Fibroblast of pulmonary artery (primary cell): Measurements from ENCODE around the gene EGFR.

Experiments used
- DNase-seq: peaks from one replicate; pipeline ENCODE4 v3.0.0-alpha.2; 2010; ENCODE audit warnings: low read depth
- H3K4me3 ChIP-seq: replicated peaks from 2 replicates; pipeline ENCODE4 v1.5.1; 2011; ENCODE audit warnings: low read depth, mild to moderate bottlenecking, control low read depth, low read length, moderate library complexity
- CTCF ChIP-seq: IDR thresholded peaks from 2 replicates; pipeline ENCODE4 v1.5.1; 2011; ENCODE audit warnings: mild to moderate bottlenecking, control low read depth, low read length, inconsistent platforms; ENCODE audit errors: missing control alignments

The EGFR gene

DNA sequence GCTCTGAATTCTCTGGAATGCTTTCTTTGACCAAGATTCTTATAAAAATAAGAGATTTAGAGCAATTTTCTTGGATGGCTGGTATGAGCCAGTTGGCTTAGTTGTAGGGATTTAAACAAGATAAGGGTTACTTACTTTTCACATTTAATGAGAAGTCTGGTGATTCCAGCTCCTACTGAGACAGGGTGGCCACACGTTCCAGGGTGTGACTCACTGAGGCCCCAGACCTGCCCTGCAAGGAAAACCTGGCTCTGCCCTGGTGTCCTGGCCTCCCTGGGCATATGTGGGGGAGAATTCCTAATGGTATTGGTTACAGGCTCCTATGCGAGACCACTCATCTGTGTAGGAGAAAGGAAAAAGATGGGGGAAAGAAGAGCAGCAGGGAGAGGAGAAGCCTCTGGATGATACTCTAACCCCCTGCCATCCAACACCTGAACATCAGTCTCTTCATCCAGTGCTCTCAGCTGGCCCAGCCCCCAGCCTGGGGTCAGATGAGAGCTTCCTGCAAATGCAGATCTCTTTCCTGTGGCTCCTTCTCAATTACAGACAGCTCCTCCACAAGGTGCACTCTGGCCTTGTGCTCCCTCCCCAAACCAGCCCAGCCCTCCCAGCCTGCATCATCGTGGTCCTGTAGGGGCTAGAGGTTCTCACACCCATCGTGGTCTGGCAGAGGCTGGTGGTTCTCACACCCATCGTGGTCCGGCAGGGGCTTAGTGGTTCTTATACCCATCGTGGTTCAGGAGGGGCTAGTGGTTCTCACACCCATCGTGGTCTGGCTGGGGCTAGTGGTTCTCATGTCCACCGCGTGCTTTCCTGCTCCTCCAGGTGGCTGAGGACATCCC is 139.9 kb downstream of the EGFR start:
- DNase-seq = peak; percentile 28

DNA sequence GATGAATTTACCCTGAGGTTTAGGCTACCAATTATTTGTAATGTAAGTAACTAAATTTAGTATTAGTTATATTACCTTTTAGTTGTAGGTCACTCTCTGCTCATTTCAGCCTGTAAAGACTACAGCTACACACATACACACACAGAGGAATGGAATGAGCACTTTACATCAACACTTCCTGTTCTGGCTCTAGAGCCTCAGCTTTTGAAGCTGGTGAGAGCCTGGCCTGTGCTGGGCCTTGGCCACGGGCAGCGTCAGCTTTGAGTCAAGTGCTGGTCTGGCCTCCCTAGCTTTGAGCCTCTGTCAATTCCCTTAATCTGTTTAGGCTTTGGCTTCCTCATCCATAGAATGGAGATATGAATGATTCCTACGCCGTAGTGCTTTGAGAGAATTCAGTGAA is 141.7 kb downstream of the EGFR start:
- no peak for TF ChIP-seq CTCF
- no peak overlapping the region for H3K4me3 ChIP-seq
- peak; percentile 80 for DNase-seq

More for the DNA sequence above, 139.9 kb downstream of the EGFR start:
- no peak for TF ChIP-seq CTCF
- no peak overlapping the region for H3K4me3 ChIP-seq

DNA sequence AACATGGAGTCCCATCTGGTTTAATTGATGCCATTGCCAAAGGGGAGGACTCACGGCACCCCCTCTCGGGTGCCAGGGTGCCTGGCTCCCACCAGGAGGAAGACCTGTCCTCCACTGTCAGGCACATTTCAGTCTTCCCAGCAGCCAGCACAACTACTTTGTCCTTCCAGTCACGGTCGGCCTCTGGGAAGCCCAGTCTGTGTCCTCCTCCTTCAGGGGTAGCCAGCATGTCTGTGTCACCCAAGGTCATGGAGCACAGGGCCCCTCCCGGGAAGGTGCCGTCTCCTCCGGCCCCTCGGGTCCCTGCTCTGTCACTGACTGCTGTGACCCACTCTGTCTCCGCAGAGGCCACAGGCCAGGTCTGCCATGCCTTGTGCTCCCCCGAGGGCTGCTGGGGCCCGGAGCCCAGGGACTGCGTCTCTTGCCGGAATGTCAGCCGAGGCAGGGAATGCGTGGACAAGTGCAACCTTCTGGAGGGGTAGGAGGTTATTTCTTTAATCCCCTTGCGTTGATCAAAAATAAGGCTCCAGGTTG is 142.4 kb downstream of the EGFR start:
- no peak overlapping the region for H3K4me3 ChIP-seq
- no peak for DNase-seq
- TF ChIP-seq CTCF = no peak

- no peak overlapping the region for H3K4me3 ChIP-seq
- no peak for TF ChIP-seq CTCF
- no peak for DNase-seq
Observed at GRCh38 chr7:55162476-55162875, 143.7 kb downstream of the EGFR start.

DNA sequence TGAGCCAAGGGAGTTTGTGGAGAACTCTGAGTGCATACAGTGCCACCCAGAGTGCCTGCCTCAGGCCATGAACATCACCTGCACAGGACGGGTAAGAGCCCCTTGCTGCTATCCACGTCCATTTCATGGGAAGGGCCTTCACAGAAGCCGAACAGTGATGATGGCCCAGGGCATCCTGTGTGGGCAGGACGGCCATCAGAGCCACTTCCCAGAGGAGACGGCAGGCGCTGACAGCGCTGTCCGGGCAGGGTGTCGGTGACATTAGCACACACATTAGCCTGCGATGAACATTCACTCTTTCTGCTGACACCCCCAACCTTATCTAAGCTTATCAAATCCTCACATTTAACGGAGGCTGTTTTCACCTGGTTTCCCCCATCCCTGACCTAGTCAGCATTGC is 144.9 kb downstream of the EGFR start:
- DNase-seq = no peak
- TF ChIP-seq CTCF = no peak
- H3K4me3 ChIP-seq = no peak overlapping the region

DNA sequence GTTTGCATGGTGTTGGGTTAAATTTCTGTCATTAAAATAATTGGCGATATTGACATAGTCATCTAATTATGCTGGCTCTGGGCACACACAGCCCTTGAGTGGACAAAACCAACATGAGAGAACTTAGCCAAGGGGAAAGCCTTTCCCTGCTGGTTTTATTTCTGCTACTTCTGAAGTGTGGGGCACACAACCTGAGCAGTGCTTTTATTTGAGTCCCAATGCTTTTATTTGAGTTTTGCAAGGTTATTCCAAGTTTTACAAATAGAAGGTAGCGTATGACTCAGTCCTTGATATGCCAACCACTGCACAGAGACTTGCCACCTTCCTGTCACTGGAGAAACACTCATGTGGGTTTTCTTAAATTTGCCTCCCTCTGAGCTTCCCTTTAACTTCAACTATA is 145.7 kb downstream of the EGFR start:
- DNase-seq = no peak
- TF ChIP-seq CTCF = no peak
- no peak overlapping the region for H3K4me3 ChIP-seq
